Fibroblast of peridontal ligament (primary cell): Measurements from ENCODE around the gene CCL20.
"Not testable (repeated sequence)": the region's sequence is repeated elsewhere in the genome, so short reads cannot be mapped to it uniquely, and the experiment has no call there.

Experiments used
- DNase-seq: peaks from one replicate; pipeline ENCODE4 v3.0.0-alpha.2; 2010; ENCODE audit errors: extremely low read depth

CCL20 gene

GRCh38 chr2:227834423-227834822 is 20.8 kb downstream of the CCL20 start:
- no peak for DNase-seq

- no peak for DNase-seq
These were observed 21.4 kb downstream of the CCL20 start for GRCh38 chr2:227834916-227835650.

GRCh38 chr2:227839339-227840129 is 25.9 kb downstream of the CCL20 start:
- DNase-seq, result not testable (repeated sequence)

- DNase-seq, result no peak
These were observed 33.2 kb downstream of the CCL20 start for GRCh38 chr2:227846831-227847230.

GRCh38 chr2:227848146-227848545 is 34.5 kb downstream of the CCL20 start:
- DNase-seq, result no peak

GRCh38 chr2:227848586-227848985 is 34.9 kb downstream of the CCL20 start:
- DNase-seq, result no peak

- peak; percentile 47 for DNase-seq
These were observed 36.3 kb downstream of the CCL20 start for GRCh38 chr2:227849906-227850305.

DNA sequence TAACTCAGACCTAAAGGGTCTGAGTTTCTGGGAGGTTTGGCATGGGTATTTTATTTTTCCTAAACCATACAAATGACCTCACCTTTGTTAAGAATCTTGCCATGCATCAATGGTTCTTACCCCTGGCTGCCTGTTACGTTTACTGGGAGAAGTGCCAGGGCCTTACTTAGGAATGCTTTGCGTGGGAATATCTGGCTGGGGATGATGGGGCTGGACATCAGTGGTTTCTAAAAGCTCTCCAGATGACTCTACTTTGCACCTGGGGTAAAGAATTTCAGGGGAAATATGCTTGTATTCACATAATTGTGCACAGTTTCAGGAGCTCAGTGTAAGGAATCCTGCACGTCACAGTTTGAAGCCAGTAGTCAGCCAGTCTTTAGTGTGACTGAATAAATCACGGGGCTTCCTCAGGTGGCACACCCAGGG is 39.6 kb downstream of the CCL20 start:
- DNase-seq, result peak; percentile 79

DNA sequence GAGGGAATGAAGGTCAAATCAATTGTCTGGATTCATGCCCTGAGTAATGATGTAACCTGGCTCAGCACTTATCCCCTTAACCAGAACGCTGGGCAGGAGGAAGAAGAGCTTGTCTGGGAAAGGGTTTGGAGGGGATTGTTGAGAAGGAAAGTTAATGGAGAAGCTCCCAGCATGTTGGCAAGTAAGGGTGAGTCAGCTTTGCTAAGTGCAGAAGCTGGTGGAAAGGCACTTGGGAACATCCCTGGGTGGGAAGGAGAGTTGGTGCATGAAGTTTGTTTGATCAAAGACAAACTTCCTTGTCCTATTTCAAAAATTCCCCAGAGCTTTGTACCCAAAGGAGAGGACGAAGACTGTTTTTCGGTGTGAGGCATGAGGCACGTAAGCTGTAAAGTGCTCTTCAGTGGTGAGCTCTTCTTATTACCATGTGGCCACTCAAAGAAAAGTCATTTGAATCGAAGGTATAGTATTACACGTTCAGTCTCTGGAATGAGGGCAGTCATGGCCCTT is 40.2 kb downstream of the CCL20 start:
- no peak for DNase-seq

GRCh38 chr2:227855440-227855839 is 41.8 kb downstream of the CCL20 start:
- DNase-seq, result no peak

GRCh38 chr2:227856697-227857096 is 43.1 kb downstream of the CCL20 start:
- no peak for DNase-seq

GRCh38 chr2:227860221-227860641 is 46.6 kb downstream of the CCL20 start:
- DNase-seq, result no peak

GRCh38 chr2:227861011-227861410 is 47.4 kb downstream of the CCL20 start:
- no peak for DNase-seq

DNA sequence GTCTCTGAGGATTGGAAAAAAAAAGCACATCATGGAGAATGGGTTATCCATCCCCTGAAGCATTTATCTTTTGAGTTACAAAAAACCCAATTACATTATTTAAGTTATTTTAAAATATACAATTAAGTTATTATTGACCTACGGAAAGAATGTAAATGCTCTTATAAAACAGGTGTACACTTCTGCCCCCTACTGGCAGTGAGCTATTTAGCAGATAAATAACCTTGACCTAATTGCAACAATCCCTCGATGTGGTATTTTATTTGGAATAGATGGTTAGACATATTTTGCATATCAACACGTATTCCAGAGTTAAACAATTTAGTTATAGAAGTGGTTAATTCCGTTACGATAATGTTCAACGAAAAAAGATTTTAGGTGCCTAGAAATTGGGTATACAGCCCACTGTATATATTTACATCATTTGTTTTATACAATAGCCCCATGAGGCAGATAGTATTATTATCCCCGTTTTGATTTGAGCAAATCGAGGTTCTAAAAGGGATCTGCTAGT is 48.6 kb downstream of the CCL20 start:
- DNase-seq, result peak; percentile 65

- peak; percentile 76 for DNase-seq
These were observed 49.3 kb downstream of the CCL20 start for GRCh38 chr2:227862741-227863588.

DNA sequence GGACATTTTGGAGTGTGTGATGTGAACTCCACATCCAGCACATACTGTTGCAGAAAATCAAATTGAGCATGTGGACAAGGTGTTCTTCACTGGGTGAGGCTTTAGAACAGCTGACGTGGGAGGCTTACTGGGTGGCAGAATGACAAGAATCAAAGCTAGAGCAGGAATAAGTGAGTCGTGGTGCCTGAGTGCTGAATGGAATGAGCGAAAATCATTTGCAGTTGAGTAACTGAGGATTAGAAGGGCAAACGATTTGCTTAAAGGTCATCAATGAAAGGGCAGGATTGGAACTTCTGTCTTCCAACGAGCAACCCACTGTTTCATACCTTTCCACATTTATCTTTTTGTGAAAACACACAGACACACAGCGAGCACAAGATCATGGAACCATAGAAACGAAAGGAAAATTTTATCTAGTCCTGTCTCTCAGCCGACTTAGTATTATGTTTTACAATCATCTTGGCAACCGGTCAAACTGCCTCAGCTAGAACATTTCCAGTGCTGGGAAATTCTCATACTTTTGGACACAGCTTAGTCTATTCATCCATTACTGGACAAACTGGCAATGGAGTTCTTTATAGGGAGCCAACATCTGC is 50.6 kb downstream of the CCL20 start:
- DNase-seq, result no peak

DNA sequence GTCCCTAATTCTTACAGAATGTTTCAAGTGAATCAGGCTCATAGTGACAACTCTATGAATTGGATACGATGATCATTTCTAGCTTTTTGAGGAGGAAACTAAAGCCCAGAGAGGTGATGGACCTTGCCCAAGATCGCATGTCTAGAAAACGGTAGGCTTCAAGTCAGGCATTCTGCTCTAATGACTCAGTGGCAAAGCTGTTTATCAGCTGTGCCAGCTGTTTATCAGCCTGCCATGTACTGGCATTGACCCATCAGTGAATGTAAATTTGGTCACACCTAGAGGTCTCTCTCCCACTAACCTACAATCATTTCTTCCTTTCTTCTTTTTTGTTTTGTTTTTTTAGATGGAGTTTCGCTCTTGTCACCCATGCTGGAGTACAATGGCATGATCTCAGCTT is 51.6 kb downstream of the CCL20 start:
- no peak for DNase-seq
